ENCODE results near the gene NEURL1. TPM values are rescaled to one million over a fixed set of nuclear protein-coding genes. Genes with fewer than 3 reads are reported as not detected.

Gene NEURL1
- total and polyA plus RNA-seq, 12 donors = 0.18 to 12.5 (median 2.3) TPM; not detected in 3

GRCh38 chr10:103452506-103453230 lies 40.8 kb upstream of the NEURL1 start:
- Histone ChIP-seq H3K4me3 (peak overlapping the region in 2 of 4 donors; percentile 50 to 85), H3K9me3 (replicated peaks in 1 of 3) (no peaks in the 10 kb centered on the region), H3K4me1 (replicated peaks in 1 of 2) (peaks cover 13 to 40% of the 10 kb centered on the region in 2 donors), H3K27ac (peak overlapping the region in 3 of 5 donors; percentile 74 to 96 (median 92)), H3K36me3 (replicated peaks in 1 of 2) (peaks cover 0 to 29% of the 10 kb centered on the region in 2 donors), H3K27me3 (no peaks in the 10 kb centered on the region)
- WGBS, 4 donors = 35 to 68% (median 41%) methylated on average over 6 to 27 of the region's 27 CpGs
- intact Hi-C loops (cut with DNase I) = no loop called here
- no peak for TF ChIP-seq POLR2A (IDR thresholded peaks at IDR 0.05)
- TF ChIP-seq, protein P1, sequence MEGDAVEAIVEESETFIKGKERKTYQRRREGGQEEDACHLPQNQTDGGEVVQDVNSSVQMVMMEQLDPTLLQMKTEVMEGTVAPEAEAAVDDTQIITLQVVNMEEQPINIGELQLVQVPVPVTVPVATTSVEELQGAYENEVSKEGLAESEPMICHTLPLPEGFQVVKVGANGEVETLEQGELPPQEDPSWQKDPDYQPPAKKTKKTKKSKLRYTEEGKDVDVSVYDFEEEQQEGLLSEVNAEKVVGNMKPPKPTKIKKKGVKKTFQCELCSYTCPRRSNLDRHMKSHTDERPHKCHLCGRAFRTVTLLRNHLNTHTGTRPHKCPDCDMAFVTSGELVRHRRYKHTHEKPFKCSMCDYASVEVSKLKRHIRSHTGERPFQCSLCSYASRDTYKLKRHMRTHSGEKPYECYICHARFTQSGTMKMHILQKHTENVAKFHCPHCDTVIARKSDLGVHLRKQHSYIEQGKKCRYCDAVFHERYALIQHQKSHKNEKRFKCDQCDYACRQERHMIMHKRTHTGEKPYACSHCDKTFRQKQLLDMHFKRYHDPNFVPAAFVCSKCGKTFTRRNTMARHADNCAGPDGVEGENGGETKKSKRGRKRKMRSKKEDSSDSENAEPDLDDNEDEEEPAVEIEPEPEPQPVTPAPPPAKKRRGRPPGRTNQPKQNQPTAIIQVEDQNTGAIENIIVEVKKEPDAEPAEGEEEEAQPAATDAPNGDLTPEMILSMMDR (IDR thresholded peaks at IDR 0.05) = no peak
- no peak for DNase-seq

DNA sequence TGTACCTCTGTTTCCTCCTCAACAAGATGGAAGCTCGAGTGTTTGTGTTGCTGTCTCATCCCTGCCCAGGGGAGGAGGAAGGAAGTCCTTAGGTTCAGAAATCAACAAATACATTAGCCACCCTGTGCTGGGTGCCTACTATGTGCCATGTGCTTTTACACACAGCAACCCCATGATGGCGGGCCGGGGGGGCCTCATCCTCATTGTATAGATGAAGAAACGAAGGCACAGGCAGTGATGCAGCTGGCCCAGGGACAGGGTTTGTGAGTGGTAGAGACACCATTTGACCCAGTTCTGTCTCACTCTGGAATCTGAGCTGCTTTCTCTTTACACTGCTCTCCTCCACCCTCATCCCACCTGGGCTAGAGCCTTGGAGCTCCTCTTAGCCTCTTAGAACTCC lies 39.5 kb upstream of the NEURL1 start:
- peaks cover 0 to 15% of the 10 kb centered on the region in 2 donors for H3K36me3 ChIP-seq (replicated peaks in 1 of 2)
- intact Hi-C loops (cut with DNase I) = no loop called here
- DNase-seq = no peak
- no peak for TF ChIP-seq POLR2A (IDR thresholded peaks at IDR 0.05)
- TF ChIP-seq, protein P1 (IDR thresholded peaks at IDR 0.05) = no peak
- 83 to 92% (median 87%) methylated on average over 4 of the region's 4 CpGs for WGBS, 4 donors
- H3K27ac ChIP-seq = no peak overlapping the region
- no peaks in the 10 kb centered on the region for H3K9me3 ChIP-seq (replicated peaks in 1 of 3)
- no peak overlapping the region for H3K4me3 ChIP-seq
- peaks cover 11 to 26% of the 10 kb centered on the region in 2 donors for H3K4me1 ChIP-seq (replicated peaks in 1 of 2)
- no peaks in the 10 kb centered on the region for H3K27me3 ChIP-seq

- TF ChIP-seq, protein P1 (IDR thresholded peaks at IDR 0.05) = no peak
- TF ChIP-seq POLR2A (IDR thresholded peaks at IDR 0.05) = no peak
- Histone ChIP-seq H3K27ac (no peak overlapping the region), H3K27me3 (no peaks in the 10 kb centered on the region), H3K36me3 (replicated peaks in 1 of 2) (peaks cover 0 to 3% of the 10 kb centered on the region in 2 donors), H3K4me1 (replicated peaks in 1 of 2) (peaks cover 5 to 14% of the 10 kb centered on the region in 2 donors), H3K9me3 (replicated peaks in 1 of 3) (no peaks in the 10 kb centered on the region), H3K4me3 (no peak overlapping the region)
- intact Hi-C loops (cut with DNase I) = no loop called here
- WGBS, 4 donors = 79 to 94% (median 86%) methylated on average over 17 to 25 of the region's 25 CpGs
- no peak for DNase-seq
Observed at GRCh38 chr10:103455235-103455634, 38.3 kb upstream of the NEURL1 start.

DNA sequence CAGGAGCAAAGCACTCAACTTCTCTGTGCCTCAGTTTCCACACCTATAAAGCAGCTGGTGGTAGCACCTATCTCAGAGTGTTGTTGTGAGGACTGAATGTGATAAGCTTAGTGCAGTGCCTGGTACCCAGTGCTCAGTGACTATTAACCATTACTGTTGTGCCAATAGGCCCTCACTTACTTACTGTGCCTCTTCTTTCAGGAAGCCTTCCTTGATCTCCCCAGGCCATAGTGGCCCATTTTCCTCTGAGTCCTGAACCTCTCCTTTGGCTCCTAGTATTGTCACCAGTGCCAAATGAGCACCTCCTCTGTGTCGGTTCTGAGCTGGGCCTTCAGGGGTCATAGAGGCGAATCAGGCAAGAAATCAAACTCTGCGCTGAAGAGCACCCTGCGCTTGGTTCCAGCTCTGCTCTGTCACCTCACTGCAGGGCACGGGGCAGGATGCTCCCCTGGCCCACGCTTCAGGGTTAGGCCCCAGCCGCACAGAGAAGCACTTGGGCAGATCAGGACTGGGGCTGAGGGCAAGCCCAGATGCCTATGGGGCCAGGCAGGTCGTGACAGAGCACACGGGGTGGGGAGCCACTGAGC lies 37.3 kb upstream of the NEURL1 start:
- TF ChIP-seq, protein P1 (IDR thresholded peaks at IDR 0.05) = no peak
- TF ChIP-seq POLR2A (IDR thresholded peaks at IDR 0.05) = no peak
- H3K36me3 ChIP-seq (replicated peaks in 1 of 2) = no peaks in the 10 kb centered on the region
- peaks cover 5 to 6% of the 10 kb centered on the region in 2 donors for H3K4me1 ChIP-seq (replicated peaks in 1 of 2)
- no peaks in the 10 kb centered on the region for H3K27me3 ChIP-seq
- WGBS, 4 donors = 77 to 91% (median 86%) methylated on average over 6 to 9 of the region's 9 CpGs
- no peak for DNase-seq
- H3K4me3 ChIP-seq = no peak overlapping the region
- intact Hi-C loops (cut with DNase I) = no loop called here
- no peak overlapping the region for H3K27ac ChIP-seq
- no peaks in the 10 kb centered on the region for H3K9me3 ChIP-seq (replicated peaks in 1 of 3)
